ENCODE measurements around the gene ENPP3. TPM values are rescaled to one million over a fixed set of nuclear protein-coding genes. Genes with fewer than 3 reads are reported as not detected.
"Not testable (repeated sequence)": the region's sequence is repeated elsewhere in the genome, so short reads cannot be mapped to it uniquely, and the experiment has no call there.

The ENPP3 gene
- total RNA-seq, 1 donor from 2014 or later: not detected

GRCh38 chr6:131694832-131695426 is 57.8 kb downstream of the ENPP3 start:
- peak; percentile 93 for TF ChIP-seq CTCF (IDR thresholded peaks at IDR 0.05)
- Mint-ChIP-seq H3K27ac (ENCODE audit: unreplicated experiment) (no peak overlapping the region), H3K4me1 (ENCODE audit: unreplicated experiment) (no peaks in the 10 kb centered on the region), H3K9me3 (ENCODE audit: unreplicated experiment) (no peaks in the 10 kb centered on the region), H3K27me3 (ENCODE audit: unreplicated experiment) (no peaks in the 10 kb centered on the region), H3K4me3 (ENCODE audit: unreplicated experiment) (no peak overlapping the region), H3K36me3 (ENCODE audit: unreplicated experiment) (no peaks in the 10 kb centered on the region)
- peak; percentile 86 for DNase-seq (ENCODE audit: extremely low spot score, unreplicated experiment)

- TF ChIP-seq CTCF (IDR thresholded peaks at IDR 0.05): no peak
- Mint-ChIP-seq H3K4me3 (ENCODE audit: unreplicated experiment) (no peak overlapping the region), H3K9me3 (ENCODE audit: unreplicated experiment) (no peaks in the 10 kb centered on the region), H3K4me1 (ENCODE audit: unreplicated experiment) (no peaks in the 10 kb centered on the region), H3K27ac (ENCODE audit: unreplicated experiment) (no peak overlapping the region), H3K36me3 (ENCODE audit: unreplicated experiment) (no peaks in the 10 kb centered on the region), H3K27me3 (ENCODE audit: unreplicated experiment) (no peaks in the 10 kb centered on the region)
- DNase-seq (ENCODE audit: extremely low spot score, unreplicated experiment): no peak
Measured at GRCh38 chr6:131696956-131697355, 59.9 kb downstream of the ENPP3 start.

- not testable (repeated sequence) for H3K4me3 Mint-ChIP-seq (ENCODE audit: unreplicated experiment); H3K4me1 Mint-ChIP-seq (ENCODE audit: unreplicated experiment); H3K9me3 Mint-ChIP-seq (ENCODE audit: unreplicated experiment); DNase-seq (ENCODE audit: extremely low spot score, unreplicated experiment); H3K36me3 Mint-ChIP-seq (ENCODE audit: unreplicated experiment); H3K27ac Mint-ChIP-seq (ENCODE audit: unreplicated experiment); H3K27me3 Mint-ChIP-seq (ENCODE audit: unreplicated experiment)
Measured at GRCh38 chr6:131700851-131701250, 63.7 kb downstream of the ENPP3 start.

- H3K4me3 Mint-ChIP-seq (ENCODE audit: unreplicated experiment); H3K36me3 Mint-ChIP-seq (ENCODE audit: unreplicated experiment); DNase-seq (ENCODE audit: extremely low spot score, unreplicated experiment); H3K27me3 Mint-ChIP-seq (ENCODE audit: unreplicated experiment); H3K4me1 Mint-ChIP-seq (ENCODE audit: unreplicated experiment); H3K9me3 Mint-ChIP-seq (ENCODE audit: unreplicated experiment); H3K27ac Mint-ChIP-seq (ENCODE audit: unreplicated experiment): not testable (repeated sequence)
Measured at GRCh38 chr6:131703905-131704304, 66.8 kb downstream of the ENPP3 start.

- not testable (repeated sequence) for H3K4me1 Mint-ChIP-seq (ENCODE audit: unreplicated experiment); H3K9me3 Mint-ChIP-seq (ENCODE audit: unreplicated experiment); H3K36me3 Mint-ChIP-seq (ENCODE audit: unreplicated experiment); DNase-seq (ENCODE audit: extremely low spot score, unreplicated experiment); H3K27me3 Mint-ChIP-seq (ENCODE audit: unreplicated experiment); H3K27ac Mint-ChIP-seq (ENCODE audit: unreplicated experiment); H3K4me3 Mint-ChIP-seq (ENCODE audit: unreplicated experiment)
Measured at GRCh38 chr6:131710917-131711316, 73.8 kb downstream of the ENPP3 start, which contains the start of gene CTAGE9. TSS of gene CTAGE9 (minus strand) at chr6:131711017. CDS start at chr6:131711017, 0 bp downstream.

- not testable (repeated sequence) for H3K4me3 Mint-ChIP-seq (ENCODE audit: unreplicated experiment); H3K27me3 Mint-ChIP-seq (ENCODE audit: unreplicated experiment); H3K9me3 Mint-ChIP-seq (ENCODE audit: unreplicated experiment); H3K27ac Mint-ChIP-seq (ENCODE audit: unreplicated experiment); DNase-seq (ENCODE audit: extremely low spot score, unreplicated experiment); H3K4me1 Mint-ChIP-seq (ENCODE audit: unreplicated experiment); H3K36me3 Mint-ChIP-seq (ENCODE audit: unreplicated experiment)
Measured at GRCh38 chr6:131715567-131715966, 78.5 kb downstream of the ENPP3 start.

GRCh38 chr6:131717836-131718542 is 80.9 kb downstream of the ENPP3 start:
- no peak for DNase-seq (ENCODE audit: extremely low spot score, unreplicated experiment)
- no peak for TF ChIP-seq CTCF (IDR thresholded peaks at IDR 0.05)
- Mint-ChIP-seq H3K4me1 (ENCODE audit: unreplicated experiment) (no peaks in the 10 kb centered on the region), H3K27ac (ENCODE audit: unreplicated experiment) (no peak overlapping the region), H3K36me3 (ENCODE audit: unreplicated experiment) (no peaks in the 10 kb centered on the region), H3K27me3 (ENCODE audit: unreplicated experiment) (peaks cover 6% of the 10 kb centered on the region), H3K4me3 (ENCODE audit: unreplicated experiment) (no peak overlapping the region), H3K9me3 (ENCODE audit: unreplicated experiment) (no peaks in the 10 kb centered on the region)

Measured in osteocyte (in vitro differentiated cells).